HG03342 (cell line): Measurements from ENCODE around the gene KIAA1614.

ENCODE experiments used
- ATAC-seq: cut with Tn5 transposase; IDR thresholded peaks from one replicate; pipeline ENCODE4 v1.9.1; 2021; ENCODE audit warnings: mild to moderate bottlenecking, moderate library complexity; ENCODE audit not compliant: unreplicated experiment

The KIAA1614 gene

DNA sequence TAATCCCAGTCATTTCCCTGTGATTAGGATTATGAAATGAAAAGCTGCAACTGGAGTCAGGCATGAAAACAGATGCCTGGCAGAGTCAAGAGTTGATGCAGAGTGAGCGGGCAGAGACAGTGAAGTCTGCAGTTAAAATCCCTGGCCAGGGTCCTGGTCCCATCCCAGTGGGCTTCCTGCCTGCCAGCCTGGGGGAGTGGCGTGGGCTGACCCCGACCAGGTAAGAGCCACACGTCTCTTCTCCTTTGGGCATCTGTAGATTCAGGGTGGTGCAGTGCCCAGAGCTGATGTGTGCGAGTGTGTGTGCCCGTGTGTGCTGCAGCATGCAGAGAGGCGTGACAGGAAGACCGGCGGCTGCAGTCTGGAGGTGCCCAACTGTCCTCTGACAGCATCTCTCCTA, 6.2 kb upstream of the KIAA1614 start:
- ATAC-seq, result no peak

DNA sequence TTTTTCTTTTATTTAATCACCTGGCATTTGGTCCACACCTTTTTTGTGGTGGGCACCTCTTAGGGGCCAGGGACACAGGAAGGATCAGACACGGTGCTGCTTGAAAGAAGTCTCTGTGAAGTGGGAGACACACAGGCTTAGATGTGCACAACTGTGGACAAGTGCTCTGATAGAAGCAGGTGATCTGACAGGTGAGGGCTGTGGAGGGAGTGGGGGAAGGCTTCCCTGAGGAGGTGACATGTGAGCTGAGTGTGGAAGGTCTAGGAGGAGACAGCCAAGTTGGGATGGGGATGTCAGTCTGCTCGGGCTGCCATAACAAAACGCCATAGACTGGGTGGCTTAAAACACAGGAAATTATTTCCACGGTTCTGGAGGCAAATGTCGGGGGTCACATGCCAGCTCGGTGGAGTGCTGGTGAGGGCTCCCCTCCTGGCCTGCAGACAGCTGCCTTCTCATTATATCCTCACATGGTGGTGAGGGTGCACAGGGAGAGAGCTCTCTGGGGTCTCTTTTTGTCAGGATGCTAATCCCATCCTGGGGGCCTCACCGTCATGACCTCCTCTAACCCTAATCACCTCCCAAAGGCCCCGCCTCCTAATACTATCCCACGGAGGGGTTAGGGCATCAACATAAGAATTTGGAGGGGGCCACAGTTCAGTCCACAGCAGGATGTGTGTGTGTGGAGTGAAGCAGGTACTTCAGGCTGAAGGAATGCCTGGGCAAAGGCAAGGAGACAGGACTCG, 5.2 kb upstream of the KIAA1614 start:
- ATAC-seq, result no peak

DNA sequence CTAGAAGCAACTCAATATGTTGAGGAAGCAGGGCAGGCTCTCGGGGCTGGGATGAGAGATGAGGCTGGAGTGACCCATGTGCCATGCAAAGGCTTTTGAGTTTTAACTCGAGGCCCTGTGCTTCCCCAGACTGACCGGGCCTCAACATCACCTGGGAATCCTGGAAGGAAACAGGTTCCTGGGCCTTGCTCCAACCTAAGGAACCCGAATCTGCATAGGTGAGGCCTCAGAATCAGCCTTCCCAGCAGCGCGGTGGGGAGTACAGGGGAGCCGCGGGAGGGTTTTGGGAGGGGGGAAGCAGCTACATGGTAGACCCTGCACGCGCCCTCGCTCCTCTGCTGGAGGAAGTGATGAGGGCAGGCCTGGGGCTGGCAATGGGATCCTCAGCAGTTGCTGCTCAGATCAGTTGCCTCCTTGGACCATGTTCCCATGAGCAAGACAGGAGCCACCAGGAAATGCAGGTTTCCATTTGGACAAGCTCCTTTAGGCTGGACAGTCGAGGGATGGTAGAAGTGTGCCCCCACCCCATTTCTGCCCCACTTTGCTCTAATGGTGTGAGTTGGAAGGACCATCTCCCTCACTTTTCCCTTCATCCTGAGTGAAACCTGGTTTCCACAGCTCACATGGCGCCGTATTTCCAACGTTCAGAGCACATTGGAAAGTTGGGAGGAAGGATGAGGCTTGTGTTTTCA, 4.5 kb upstream of the KIAA1614 start:
- ATAC-seq, result no peak

DNA sequence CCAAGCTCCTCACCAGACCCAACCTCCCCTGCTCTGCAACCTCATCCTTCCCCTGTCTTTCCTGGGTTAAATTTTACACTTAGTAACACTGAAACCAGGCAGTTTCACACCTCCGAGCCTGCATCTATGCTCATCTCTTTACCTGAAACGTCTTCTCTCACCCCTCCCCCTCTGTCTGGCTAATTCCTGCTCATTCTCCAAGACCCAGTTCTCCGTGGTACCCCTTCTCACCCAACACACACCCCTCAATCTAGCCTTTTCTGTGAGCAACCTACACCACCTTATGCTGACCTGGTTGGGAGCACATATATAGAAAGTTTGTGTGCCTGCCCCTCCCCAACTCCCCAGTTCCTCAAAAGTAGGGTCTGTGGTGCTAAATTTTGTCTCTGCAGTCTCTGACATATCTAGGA, 3.7 kb upstream of the KIAA1614 start:
- peak; percentile 35 for ATAC-seq

DNA sequence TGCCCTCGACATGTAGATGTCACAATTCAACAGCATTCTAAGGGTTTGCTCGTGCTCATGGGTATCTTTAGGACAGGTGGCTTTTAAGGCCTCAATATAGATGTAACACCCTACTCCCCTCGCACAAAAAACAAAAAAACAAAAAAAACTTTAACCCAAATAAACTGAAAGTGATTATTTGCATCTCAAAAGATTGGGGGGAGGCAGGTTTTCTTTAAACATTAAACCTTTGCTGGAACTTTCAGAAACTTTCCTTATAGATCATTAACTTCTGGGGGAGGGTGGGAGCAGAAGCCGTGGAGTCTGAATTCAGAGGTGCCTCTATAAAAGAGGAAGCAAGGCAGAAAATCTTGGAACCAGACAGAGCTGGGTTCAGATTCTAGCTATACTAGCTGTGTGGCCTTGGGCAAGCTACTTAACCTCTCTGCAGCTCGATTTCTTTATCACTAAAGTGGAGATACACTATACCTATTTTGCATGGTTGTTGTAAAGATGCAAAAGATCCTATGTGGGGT, 3.2 kb upstream of the KIAA1614 start:
- peak; percentile 46 for ATAC-seq

DNA sequence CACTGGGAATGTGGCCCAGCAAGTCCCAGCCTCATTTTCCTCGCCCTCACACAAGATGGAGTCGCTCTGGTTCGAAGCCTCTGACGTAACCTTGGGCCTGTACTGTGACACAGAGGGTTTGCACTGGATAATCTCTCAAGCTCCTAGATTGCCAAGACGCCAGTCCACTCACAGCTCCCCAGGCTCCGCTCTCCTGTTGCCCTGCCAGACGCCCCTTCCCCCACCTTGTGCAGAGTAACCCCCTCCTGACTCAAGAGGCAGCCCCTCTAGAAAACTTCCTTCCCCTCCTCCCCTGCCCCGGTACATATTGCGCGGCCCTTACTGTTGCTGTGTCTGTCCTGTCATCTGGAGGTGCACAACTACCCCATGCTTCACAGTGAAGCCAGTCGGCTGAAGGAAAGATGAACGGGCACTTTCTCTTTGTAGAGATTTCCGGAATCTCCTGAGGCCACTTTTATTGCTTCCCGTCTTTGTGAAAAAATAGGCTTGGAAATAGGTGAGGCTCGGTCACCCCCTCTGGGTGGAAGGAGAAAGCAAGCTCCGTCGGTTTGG, 981 bp upstream of the KIAA1614 start:
- no peak for ATAC-seq

DNA sequence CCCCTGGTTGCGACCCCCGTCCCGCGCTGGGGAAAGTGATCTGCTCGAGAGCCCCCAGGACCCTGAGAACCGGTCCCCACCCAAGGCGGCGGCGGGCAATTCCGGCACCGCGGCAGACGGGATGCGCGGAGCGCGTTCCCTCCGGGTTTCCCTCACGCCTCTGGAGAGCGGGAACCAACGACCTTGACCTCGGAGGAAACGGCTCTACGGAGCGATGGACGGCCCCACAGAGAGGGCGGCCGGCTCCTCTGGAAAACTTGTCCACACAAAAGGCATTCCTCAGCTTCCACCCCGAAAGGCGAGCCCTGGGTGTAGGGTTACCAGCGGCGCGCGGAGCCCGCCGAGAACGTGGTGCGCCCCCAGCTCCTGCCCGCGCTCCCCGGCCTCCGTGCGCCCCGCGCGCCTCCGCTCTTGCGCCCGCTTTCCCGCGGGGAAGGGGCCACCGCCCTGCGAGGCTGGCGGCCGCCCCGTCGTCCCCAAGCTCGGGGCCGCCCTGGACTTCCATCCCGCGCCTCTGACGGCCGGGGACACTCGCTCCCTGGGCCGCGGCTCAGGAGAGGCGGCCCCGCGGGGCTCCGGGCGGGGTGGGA, 391 bp upstream of the KIAA1614 start:
- no peak for ATAC-seq

DNA sequence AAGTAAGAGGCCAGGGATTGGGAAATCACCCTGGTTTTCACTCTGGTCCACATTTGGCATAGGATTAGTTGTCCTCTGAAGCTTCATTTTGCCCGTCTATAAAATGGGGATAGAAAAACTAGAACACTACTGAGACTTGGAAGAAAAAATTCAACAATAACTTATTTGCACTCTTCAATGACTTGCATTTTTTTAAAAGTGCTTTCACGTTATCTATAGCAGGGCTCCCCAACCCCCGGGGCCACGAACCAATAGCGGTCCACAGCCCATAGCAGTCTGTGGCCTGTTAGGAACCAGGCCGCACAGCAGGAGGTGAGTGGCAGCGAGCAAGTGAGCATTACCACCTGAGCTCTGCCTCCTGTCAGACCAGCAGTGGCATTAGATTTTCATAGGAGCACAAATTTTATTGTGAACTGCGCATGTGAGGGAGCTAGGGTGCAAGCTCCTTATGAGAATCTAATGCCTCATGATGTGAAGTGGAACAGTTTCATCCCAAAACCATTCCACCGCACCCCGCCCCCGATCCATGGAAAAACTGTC, 2.8 kb downstream of the KIAA1614 start:
- ATAC-seq, result no peak

DNA sequence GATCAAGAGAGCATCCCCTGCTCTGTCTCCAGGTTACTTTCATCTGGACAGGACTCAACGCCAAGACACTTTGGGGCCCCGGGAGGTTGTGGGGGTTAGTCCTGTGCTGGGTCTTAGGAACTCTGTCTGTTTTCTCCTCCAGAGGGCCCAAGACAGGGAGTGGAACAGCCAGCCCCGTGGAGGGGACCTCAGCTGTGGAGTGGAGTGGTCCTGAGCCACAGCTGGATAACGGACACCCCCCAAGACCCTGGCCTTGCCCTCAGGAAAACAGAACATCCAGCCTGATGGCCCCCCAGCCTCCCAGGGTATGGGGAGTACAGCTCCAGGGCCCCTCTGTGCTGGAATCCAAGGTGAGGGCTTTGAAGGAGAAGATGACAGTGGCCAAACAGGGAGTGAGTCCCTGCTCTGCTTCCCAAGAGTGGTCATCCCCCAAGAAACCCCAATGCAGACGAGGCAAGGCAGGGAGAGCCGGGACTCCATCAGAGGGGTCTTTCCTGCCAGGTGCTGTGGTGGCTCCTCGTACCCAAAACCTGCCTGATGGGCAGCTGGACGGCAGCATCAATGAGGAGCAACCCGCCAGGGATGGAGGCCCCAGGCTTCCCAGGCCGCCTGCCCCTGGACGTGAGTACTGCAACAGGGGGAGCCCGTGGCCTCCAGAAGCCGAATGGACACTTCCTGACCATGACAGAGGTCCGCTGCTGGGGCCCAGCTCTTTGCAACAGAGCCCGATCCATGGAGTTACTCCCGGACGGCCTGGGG, 3.5 kb downstream of the KIAA1614 start:
- no peak for ATAC-seq

DNA sequence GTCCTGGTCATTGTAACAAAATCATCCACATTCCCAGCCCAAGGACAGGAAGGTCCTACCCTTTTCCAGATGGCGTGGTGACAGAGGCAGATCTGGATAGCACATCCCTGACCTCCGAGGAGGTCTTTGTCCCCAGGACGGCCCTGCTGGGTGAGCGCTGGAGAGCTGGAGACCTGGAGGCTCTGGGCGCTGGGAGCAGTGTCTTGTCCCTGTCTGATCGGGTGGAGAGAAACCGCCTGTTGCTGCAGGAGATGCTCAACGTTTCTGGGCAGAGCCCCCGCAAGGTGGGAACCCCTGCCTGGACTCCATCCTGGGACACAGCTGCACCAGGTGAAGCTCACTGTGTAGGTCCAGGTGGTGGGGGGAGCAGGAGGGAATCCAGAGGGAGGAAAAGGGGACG, 4.1 kb downstream of the KIAA1614 start:
- no peak for ATAC-seq

DNA sequence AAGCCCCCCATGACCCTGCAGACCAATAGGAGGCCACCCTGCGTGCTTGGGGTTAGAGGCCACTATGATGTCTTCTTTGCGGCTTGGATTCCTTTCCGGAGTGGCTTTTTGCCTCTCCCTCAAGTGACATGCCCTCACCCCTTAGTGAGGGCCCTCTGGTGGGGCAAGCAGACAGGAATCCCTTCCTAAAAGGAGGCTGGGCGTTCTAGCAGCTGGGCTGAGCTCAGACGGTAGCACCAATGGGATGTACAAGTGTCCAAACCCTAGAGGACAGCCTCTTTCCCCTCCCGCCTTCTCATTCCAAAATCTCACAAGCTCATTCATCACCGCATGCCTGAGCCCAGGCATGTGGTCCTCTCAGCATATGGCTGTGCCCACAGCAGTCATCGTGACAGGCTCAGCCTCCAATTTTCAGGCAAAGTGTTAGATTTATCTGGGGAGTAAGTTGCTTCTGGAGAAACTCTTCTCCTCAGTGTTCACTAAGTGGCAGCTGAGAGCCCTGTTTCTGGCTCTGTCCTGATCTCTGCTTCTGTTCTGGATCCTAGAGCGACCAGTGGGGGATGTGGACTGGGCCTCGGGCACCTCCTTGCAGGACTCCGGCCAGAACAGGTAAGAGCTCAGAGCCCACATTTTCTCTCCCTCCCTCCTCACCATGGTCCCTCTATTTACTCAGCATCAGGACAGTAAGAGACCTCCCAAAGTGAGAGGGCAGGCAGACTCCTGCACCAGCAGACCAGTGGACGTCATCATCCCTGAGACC, 4.8 kb downstream of the KIAA1614 start:
- no peak for ATAC-seq

DNA sequence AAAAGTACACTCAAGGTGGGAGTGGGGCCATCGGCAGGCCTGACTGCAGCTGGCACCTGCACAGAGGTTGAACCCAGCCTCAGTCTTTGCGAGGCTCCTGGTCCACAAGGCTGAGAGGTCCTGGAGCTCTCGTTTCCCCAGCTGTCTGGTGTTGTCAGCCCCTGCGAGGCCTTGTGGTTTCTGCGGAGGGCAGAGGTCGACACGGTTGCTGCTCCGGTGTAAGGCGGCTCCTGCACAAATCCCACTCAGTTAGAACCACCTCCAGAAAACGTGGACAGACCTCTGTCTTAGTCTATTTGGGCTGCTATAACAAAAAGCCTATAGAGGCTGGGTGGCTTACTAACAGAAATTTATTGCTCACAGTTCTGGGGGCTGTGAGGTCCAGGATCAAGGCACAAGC, 5.8 kb downstream of the KIAA1614 start:
- no peak for ATAC-seq

DNA sequence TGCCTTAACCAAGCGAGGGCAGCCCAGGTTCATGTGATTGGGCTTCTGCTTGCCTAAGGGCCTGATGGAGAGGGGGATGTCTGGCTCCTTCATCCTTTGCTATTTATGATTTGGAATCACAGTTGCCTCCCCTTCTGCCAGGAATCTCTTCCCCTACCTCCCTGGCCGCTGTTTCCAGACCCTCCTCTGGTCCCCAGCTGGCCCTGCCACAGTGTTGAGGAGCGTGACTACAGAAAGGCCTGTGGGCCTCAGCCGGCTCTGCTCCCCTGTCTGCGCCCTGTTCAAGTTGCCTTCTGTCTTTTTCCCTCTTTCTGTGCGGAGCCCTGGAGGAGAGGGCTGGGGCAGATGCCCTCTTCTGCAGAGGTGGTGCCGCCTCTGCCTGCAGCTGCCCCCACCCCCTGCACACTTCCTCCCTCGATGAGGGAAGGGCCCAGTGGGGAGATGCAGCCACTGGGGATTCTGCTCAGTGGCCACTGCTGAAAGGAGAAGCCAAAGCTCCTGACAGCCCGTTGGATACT, 6.5 kb downstream of the KIAA1614 start:
- no peak for ATAC-seq

DNA sequence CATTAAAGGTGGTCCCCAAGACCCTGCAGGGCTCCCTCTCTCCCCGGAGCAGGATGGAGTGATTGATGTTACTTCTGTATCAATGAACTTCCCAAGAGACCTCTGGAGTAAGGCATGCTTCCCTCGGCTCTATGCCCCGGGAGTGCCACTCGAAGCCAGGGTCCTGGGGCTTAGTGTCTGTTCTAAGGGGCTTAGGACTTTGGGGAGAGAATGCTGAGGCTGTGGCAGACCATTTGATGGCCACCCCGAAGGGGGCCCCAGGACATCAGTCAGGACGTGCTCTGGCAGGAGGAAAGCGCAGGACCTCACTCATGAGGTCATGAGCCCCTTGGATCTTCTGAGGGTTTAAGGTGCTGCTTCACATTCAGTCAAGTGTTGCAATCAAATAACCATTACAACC, 7.5 kb downstream of the KIAA1614 start:
- no peak for ATAC-seq

DNA sequence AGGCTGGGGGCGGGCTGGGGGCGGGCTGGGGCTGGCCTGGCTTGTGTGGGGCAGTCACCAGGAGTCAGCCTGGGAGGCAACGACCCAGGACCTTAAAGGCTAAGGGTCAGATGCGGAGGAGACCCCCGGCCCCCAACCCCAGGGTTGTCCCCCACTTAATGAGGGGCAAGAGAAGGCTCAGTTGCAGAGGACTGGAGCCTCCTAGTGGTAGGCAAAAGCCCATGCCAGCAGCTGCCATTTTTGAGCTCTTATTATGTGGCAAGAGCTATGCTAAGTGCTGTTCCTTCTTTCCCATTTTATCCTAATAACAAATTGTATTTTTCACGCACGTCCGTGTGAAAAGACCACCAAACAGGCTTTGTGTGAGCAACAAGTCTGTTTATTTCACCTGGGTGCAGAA, 8.0 kb downstream of the KIAA1614 start:
- ATAC-seq, result no peak

DNA sequence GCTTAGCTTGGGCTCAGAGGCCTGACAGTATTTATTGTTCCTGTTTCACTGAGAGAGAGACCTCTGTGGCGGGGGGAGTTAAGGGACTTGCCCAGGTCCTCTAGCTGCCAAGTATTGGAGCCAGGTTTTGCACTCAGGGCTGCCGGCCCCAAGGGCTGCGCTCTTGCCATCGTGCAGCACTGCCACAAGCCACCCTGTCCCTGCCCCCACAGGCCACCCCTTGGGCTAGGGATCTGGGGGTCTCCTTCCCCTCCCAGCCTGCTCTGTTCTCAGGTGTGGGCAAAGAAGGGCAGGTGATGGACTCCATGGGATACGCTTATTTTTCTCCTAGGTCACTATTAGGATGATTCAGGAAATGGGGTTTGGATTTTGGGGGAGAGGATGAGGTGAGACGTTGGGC, 8.7 kb downstream of the KIAA1614 start:
- ATAC-seq, result no peak

DNA sequence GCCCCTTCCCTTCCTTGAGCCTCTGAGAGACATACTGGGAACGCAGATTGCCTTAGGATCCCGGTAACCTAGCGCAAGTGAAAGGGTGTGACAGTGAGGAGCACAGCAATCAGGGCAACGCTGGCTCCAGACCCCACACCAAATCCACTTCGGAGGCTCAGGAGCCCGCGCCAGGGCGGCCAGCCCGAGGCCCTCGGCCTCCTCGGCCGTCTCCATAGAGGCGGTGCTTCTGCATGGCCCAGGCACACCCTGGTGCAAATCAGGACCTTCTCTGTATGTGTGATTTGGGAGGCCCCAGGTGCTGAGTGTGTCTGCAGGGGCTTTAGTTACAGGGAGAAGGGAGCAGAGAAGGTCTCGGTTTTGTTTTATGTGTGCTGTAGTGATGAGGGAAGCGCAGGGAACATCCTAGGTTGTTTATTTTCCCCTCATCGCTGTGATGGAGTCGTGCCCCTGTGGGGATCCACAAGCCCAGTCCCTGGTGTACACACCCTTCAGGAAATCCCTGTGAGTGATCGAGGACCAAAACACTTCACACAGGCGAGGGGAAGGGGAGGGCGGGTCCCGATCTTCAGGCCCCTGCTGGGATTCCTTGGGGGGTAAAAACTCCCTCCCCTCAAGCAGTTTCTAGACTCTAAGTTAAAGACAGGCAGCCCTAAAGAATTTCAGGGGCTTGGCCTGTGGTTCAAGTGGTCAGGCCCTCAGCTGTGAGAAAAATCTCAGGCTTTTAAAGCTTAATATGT, 9.4 kb downstream of the KIAA1614 start:
- no peak for ATAC-seq

DNA sequence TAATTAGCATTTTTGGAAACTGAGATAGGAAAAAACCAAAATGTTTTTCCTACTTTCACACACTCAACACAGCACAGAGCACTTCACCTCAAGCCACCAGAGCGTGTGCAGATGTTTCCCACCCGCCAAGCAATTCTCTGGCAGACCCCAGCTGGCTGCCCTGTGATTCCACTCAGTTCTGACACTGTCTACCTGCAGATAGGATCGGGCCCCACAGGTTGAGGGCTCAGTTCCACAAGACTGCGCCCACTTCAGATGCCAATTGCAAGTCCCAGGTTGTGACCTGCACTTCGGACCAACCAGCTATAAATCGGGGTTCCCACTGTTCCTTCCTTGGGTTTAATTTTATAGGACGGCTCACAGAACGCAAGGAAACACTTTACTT, 9.9 kb downstream of the KIAA1614 start:
- no peak for ATAC-seq
